Lung (tissue), 12 donors: ENCODE results near the gene IL17RD. TPM values are rescaled to one million over a fixed set of nuclear protein-coding genes. Genes with fewer than 3 reads are reported as not detected.
A peak's percentile ranks its signal among the peaks of the same experiment; 100 is the strongest.

ENCODE experiments used
- ATAC-seq: fragments of 200-7000 bp; cut with Tn5 transposase; one replicate; pipeline ENCODE4 v1.9.1; 2020; ENCODE audit warnings: moderate number of reproducible peaks; ENCODE audit not compliant: insufficient read depth, low FRiP score
- DNase-seq, 3 donors: peaks; one replicate each; pipeline ENCODE4 v3.0.0-alpha.2; 2013 to 2017
- H3K27ac ChIP-seq, 2 donors: one replicate each; pipeline ENCODE4 v1.5.1; 2013; ENCODE audit warnings: mild to moderate bottlenecking in 2 of 2, moderate library complexity in 2 of 2, control low read depth in 1 of 2, inconsistent platforms in 1 of 2, low read depth in 1 of 2, low read length in 1 of 2
- H3K27me3 ChIP-seq, 3 donors: one replicate each; pipeline ENCODE4 v1.5.1; 2013; ENCODE audit warnings: low read length in 2 of 3; ENCODE audit not compliant: control insufficient read depth in 3 of 3, insufficient read depth in 3 of 3
- H3K36me3 ChIP-seq, 4 donors: one replicate each; pipeline ENCODE4 v1.5.1; 2013; ENCODE audit warnings: low read length in 4 of 4, mild to moderate bottlenecking in 1 of 4, moderate library complexity in 1 of 4; ENCODE audit not compliant: control insufficient read depth in 4 of 4, insufficient read depth in 4 of 4
- H3K4me1 ChIP-seq, 5 donors: one replicate each; pipeline ENCODE4 v1.5.1; 2013; ENCODE audit warnings: low read length in 5 of 5, mild to moderate bottlenecking in 2 of 5, moderate library complexity in 1 of 5; ENCODE audit not compliant: control insufficient read depth in 5 of 5, insufficient read depth in 5 of 5
- H3K4me3 ChIP-seq: one replicate; pipeline ENCODE4 v1.5.1; 2013; ENCODE audit warnings: mild to moderate bottlenecking, control low read depth, moderate library complexity
- H3K9ac ChIP-seq, 2 donors: one replicate each; pipeline ENCODE4 v1.5.1; 2013; ENCODE audit warnings: low read length in 2 of 2, control low read depth in 1 of 2; ENCODE audit not compliant: insufficient read depth in 1 of 2
- H3K9me3 ChIP-seq, 4 donors: one replicate each; pipeline ENCODE4 v1.5.1; 2013; ENCODE audit warnings: low read length in 3 of 4, mild to moderate bottlenecking in 1 of 4, moderate library complexity in 1 of 4; ENCODE audit not compliant: control insufficient read depth in 4 of 4, insufficient read depth in 3 of 4
- WGBS, 2 donors: extraction: QIAGEN DNeasy Blood & Tissue Kit; methylation state at CpG; one replicate each; pipeline ENCODE4 v1.1.7; 2013; 5-methylcytosine and 5-hydroxymethylcytosine counted together
- polyA plus RNA-seq, 2 donors: library from polyadenylated mRNA; stranded (reverse); fragments of 200-250 nt; gene quantifications; one replicate each; pipeline ENCODE4 v1.2.1, GENCODE V29; 2013
- total RNA-seq, 2 donors: library from RNA; depleted of rRNA in 1 of 2; stranded (reverse); fragments of >200 nt in 1 of 2; gene quantifications; one replicate each; pipeline ENCODE4 v1.2.1, GENCODE V29; 2014 to 2021
- TF ChIP-seq, protein P1 (sequence below): IDR thresholded peaks from 2 replicates; pipeline ENCODE4 v1.5.1; 2012; ENCODE audit warnings: mild to moderate bottlenecking; ENCODE audit errors: control extremely low read depth, extremely low read depth
- donor health status: control.
- donor health status: control.
- donor health status: Bipolar disorder and iron deficiency.
- donor health status: healthy.
- donor health status: DM: yes; HTN: yes; CAD: no.

The IL17RD gene
- total and polyA plus RNA-seq, 4 donors: 0.22 to 4.8 (median 1.1) TPM

DNA sequence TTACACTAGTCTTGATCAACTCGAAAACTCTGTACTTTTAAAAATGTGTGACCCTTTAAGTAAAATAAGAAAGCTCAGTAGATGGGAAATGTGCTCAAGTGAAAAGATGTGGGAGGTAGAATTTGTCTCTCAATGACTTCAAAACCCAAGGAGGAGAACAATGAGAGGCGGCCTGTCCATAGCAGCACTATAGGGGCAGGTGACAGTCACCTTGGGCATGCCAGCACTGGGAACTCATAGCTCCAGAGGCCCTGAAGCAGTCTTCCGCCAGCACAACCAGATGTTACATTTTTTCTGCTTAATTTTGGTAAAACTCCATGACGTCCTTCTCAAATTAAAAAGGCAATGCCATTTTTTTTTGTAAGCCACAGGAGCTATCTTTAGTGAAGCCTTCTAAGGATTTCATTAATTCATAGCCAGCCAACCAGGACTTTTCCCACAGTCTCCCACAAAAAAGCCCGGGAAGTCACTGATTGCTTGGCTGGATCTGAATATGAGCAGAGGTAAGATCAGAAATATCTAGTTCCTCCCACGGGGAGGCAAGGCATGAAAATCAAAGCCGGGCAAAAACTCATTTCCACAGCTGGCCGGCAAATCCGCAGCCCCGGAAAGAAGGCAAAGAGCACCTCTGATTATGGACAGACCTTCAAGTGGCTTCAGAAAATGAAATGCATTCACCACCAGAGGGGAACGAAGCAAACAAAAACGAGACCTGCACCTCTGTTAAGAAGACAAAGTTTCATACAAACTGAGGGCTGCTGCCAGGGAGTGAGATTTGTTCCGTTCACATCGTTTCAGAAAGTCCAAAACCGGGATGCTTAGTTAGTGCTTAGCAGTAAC is 10.5 kb downstream of the IL17RD start:
- H3K27me3 ChIP-seq: no peaks in the 10 kb centered on the region
- no peak overlapping the region for H3K9ac ChIP-seq
- 70 to 74% methylated on average over 15 of the region's 15 CpGs for WGBS, 2 donors
- H3K36me3 ChIP-seq: no peaks in the 10 kb centered on the region
- peaks cover 4 to 53% (median 17%) of the 10 kb centered on the region in 5 donors for H3K4me1 ChIP-seq
- H3K27ac ChIP-seq: no peak overlapping the region
- DNase-seq (no peak), ATAC-seq (no peak)
- H3K4me3 ChIP-seq: no peak overlapping the region
- TF ChIP-seq, protein P1, sequence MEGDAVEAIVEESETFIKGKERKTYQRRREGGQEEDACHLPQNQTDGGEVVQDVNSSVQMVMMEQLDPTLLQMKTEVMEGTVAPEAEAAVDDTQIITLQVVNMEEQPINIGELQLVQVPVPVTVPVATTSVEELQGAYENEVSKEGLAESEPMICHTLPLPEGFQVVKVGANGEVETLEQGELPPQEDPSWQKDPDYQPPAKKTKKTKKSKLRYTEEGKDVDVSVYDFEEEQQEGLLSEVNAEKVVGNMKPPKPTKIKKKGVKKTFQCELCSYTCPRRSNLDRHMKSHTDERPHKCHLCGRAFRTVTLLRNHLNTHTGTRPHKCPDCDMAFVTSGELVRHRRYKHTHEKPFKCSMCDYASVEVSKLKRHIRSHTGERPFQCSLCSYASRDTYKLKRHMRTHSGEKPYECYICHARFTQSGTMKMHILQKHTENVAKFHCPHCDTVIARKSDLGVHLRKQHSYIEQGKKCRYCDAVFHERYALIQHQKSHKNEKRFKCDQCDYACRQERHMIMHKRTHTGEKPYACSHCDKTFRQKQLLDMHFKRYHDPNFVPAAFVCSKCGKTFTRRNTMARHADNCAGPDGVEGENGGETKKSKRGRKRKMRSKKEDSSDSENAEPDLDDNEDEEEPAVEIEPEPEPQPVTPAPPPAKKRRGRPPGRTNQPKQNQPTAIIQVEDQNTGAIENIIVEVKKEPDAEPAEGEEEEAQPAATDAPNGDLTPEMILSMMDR: no peak
- H3K9me3 ChIP-seq: no peaks in the 10 kb centered on the region

DNA sequence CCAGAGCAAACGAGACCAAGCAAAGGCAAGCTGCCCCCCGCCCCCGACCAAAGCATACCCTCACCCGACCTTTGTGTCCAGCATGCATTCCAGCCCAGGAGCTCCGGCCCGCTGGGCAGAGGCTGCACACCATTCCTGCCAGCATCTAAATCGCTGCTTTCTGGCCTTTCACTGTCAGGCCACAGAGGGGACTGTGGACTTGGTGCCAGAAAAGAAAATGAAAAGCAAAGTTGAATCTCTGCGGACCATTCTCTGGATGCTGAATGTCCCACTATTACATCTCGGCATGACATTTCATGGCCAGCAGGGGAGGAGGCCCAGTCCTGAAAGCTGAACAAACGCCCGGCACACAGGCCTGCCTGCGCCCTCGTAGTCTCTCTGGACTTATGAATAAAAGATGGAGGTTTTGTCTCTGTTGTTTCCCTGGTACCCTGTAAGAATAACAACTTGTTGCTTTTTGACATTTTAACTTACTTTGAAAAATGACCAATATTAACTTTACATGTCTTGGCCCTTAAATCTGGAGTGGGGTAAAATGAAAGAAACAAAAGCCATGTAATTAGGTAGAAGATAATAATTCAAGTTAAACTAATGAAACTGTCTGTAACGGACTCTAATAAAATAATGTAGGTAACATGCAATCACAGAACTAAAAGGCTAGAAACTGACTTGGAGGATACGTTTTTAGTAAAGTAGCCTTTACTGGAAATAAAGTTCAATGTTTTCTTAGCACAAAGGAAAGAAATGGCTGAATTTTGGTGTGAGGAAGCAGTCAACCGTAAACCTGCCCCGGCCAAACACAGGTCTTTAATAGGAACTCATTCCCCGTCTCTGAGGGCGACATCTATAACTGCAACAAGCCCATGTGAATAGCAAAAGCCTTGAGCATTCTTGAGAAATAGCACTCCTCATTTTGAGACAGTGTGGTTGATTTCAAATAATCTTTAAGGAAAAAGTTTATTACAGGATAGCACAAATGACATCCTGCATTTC is 12.7 kb downstream of the IL17RD start:
- Histone ChIP-seq H3K27me3 (no peaks in the 10 kb centered on the region), H3K36me3 (no peaks in the 10 kb centered on the region), H3K9ac (peak overlapping the region in 1 of 2 donors; percentile 51), H3K27ac (peak overlapping the region in 1 of 2 donors; percentile 30), H3K4me1 (peaks cover 0 to 35% (median 14%) of the 10 kb centered on the region in 5 donors), H3K4me3 (no peak overlapping the region), H3K9me3 (no peaks in the 10 kb centered on the region)
- no peak for ATAC-seq
- WGBS, 2 donors: 80 to 82% methylated on average over 19 of the region's 19 CpGs
- TF ChIP-seq, protein P1: no peak
- no peak for DNase-seq

DNA sequence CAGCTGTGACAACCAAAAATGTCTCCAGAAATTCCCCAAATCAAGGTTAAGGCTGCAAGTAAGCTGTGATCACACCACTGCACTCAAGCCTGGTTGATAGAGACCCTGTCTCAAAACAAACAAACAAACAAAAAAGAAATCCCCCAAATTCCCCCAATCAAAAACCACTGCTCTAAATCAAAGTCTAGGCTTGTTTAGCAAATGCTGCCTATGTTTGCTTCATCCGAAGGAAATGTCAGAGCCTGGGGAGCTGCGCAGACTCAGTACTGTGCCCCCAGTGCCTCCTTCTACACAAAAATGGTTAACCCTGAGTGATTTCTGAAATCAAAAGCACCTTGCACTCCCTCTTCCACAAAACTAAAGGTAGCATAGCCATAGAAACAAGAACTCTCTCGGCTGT is 13.4 kb downstream of the IL17RD start:
- Histone ChIP-seq H3K4me3 (no peak overlapping the region), H3K36me3 (no peaks in the 10 kb centered on the region), H3K9me3 (no peaks in the 10 kb centered on the region), H3K9ac (no peak overlapping the region), H3K27ac (no peak overlapping the region), H3K4me1 (peaks cover 0 to 31% (median 9%) of the 10 kb centered on the region in 5 donors), H3K27me3 (no peaks in the 10 kb centered on the region)
- TF ChIP-seq, protein P1: no peak
- ATAC-seq (no peak), DNase-seq (no peak)
- WGBS, 2 donors: 80 to 84% methylated on average over 3 of the region's 3 CpGs
